K562 (cell line): Measurements from ENCODE around the gene ABR. TPM values are rescaled to one million over a fixed set of nuclear protein-coding genes. Genes with fewer than 3 reads are reported as not detected.

Experiments
- ATAC-seq: fragments of 200-7000 bp; cut with Tn5 transposase; 3 replicates; pipeline ENCODE4 v1.9.1; 2020; ENCODE audit warnings: moderate library complexity
- BruUV-seq: library from RNA; stranded (reverse); fragments of 400-500 nt; replicated peaks from 2 replicates; lab custom pipeline; 2021; lab: Mats Ljungman, UMichigan
- CTCF ChIA-PET: fragments of 300-600 bp; formaldehyde crosslinking; extraction: SDS; loops from one replicate; lab custom pipeline; 2021; ENCODE audit warnings: low intra/inter-chr PET ratio; lab: Yijun Ruan, JAX
- POLR2A ChIA-PET: fragments of 300-600, 350-650 bp; sonication (Branson Sonifier 250); formaldehyde crosslinking; extraction: SDS; loops from one replicate; lab custom pipeline; 2021; ENCODE audit warnings: antibody characterized with exemption, inconsistent platforms; lab: Yijun Ruan, JAX
- DNase-seq, 4 experiments: peaks; one replicate each; pipeline versions ENCODE4 v3.0.0 to v3.0.0-alpha.2; 2011 to 2018; ENCODE audit warnings: low spot score in 3 of 4, mixed read lengths in 3 of 4; ENCODE audit errors: extremely low read depth in 1 of 4
- FAIRE-seq: peaks from 2 replicates; lab custom pipeline; 2011; peaks lifted over from hg19 to GRCh38; lab: Jason Lieb, UNC
- H2AFZ ChIP-seq: 2 replicates; pipeline ENCODE4 v1.6.0; 2011; ENCODE audit warnings: low read depth, low read length, control low read depth, inconsistent platforms
- H3K27ac ChIP-seq: fragments of 200-600 bp; 3 replicates; pipeline ENCODE4 v1.8.0; 2011; ENCODE audit warnings: low read depth, mild to moderate bottlenecking, control low read depth, inconsistent platforms, low read length, moderate library complexity, mixed read lengths; ENCODE audit errors: extremely low read depth
- H3K27me3 ChIP-seq, 2 experiments: fragments of 300-600 bp in 1 of 2; 2 replicates in 1 of 2; 3 replicates in 1 of 2; pipeline versions ENCODE4 v1.6.0 to v1.8.0; 2011; ENCODE audit warnings: inconsistent platforms in 2 of 2, low read length in 2 of 2, mild to moderate bottlenecking in 1 of 2, mixed read lengths in 1 of 2, moderate library complexity in 1 of 2; ENCODE audit not compliant: control insufficient read depth in 2 of 2, insufficient read depth in 2 of 2
- H3K36me3 ChIP-seq: fragments of 300-600 bp; 3 replicates; pipeline ENCODE4 v1.8.0; 2011; ENCODE audit warnings: mild to moderate bottlenecking, low read length, inconsistent platforms; ENCODE audit not compliant: control insufficient read depth, insufficient read depth
- H3K4me1 ChIP-seq, 2 experiments: fragments of 200-600 bp in 1 of 2; replicated peaks in 1 of 2; 2 replicates in 1 of 2; 3 replicates in 1 of 2; pipeline versions ENCODE4 v1.5.1 to v1.8.0; 2011; ENCODE audit warnings: inconsistent platforms in 2 of 2, low read length in 2 of 2, mild to moderate bottlenecking in 1 of 2, mixed read lengths in 1 of 2, moderate library complexity in 1 of 2; ENCODE audit not compliant: control insufficient read depth in 2 of 2, insufficient read depth in 2 of 2
- H3K4me2 ChIP-seq: 2 replicates; pipeline ENCODE4 v1.6.1; 2011; ENCODE audit warnings: low read length, control low read depth, inconsistent platforms, mixed read lengths; ENCODE audit not compliant: insufficient read depth
- H3K4me3 ChIP-seq: fragments of 200-600 bp; sonication (generic), shearing (Covaris generic); 2 replicates; pipeline ENCODE4 v1.5.1; 2016; ENCODE audit warnings: control low read depth, inconsistent platforms
- H3K79me2 ChIP-seq: fragments of 200-600 bp; 3 replicates; pipeline ENCODE4 v1.8.0; 2011; ENCODE audit warnings: low read length, inconsistent platforms; ENCODE audit not compliant: control insufficient read depth, insufficient read depth
- H3K9ac ChIP-seq, 2 experiments: 2 replicates each; pipeline versions ENCODE4 v1.6.0 to v1.6.1; 2011; ENCODE audit warnings: low read depth in 2 of 2, low read length in 2 of 2, control low read depth in 1 of 2, inconsistent platforms in 1 of 2, mild to moderate bottlenecking in 1 of 2, mixed read lengths in 1 of 2; ENCODE audit not compliant: insufficient read depth in 1 of 2
- H3K9me1 ChIP-seq: one replicate; pipeline ENCODE4 v1.6.0; 2011; ENCODE audit warnings: inconsistent platforms, mild to moderate bottlenecking, low read length, moderate library complexity; ENCODE audit not compliant: control insufficient read depth, insufficient read depth
- H3K9me3 ChIP-seq: replicated peaks from 2 replicates; pipeline ENCODE4 v1.5.1; 2011; ENCODE audit warnings: low read depth, low read length, inconsistent platforms; ENCODE audit not compliant: control insufficient read depth, insufficient read depth
- H4K20me1 ChIP-seq: replicated peaks from 2 replicates; pipeline ENCODE4 v1.6.1; 2011; ENCODE audit warnings: low read length, inconsistent platforms, mixed read lengths; ENCODE audit not compliant: control insufficient read depth, insufficient read depth
- CHD7 ChIP-seq: fragments of 200-600 bp; sonication (generic); IDR thresholded peaks from one replicate; pipeline ENCODE4 v1.6.1; 2012; ENCODE audit warnings: mild to moderate bottlenecking, low read depth, low read length, inconsistent platforms
- ESRRA ChIP-seq: fragments of 450-650 bp; IDR thresholded peaks from 2 replicates; pipeline ENCODE4 v1.6.1; 2014; ENCODE audit warnings: low read depth, mild to moderate bottlenecking, moderate library complexity, borderline replicate concordance
- KAT8 ChIP-seq: fragments of 450-650 bp; IDR thresholded peaks from 2 replicates; pipeline ENCODE4 v1.6.1; 2016; ENCODE audit warnings: low read depth, mild to moderate bottlenecking
- TEAD1 ChIP-seq, 2 experiments: fragments of 450-650 bp in 1 of 2; sonication (generic) in 1 of 2; formaldehyde crosslinking; IDR thresholded peaks; 2 replicates each; pipeline versions ENCODE4 v1.4.0 to v1.8.0; 2020 to 2022; ENCODE audit warnings: mild to moderate bottlenecking in 2 of 2, missing genetic modification reagents in 1 of 2
- ZNF184 ChIP-seq: sonication (generic); formaldehyde crosslinking; IDR thresholded peaks from 2 replicates; pipeline ENCODE4 v1.5.0; 2020; ENCODE audit warnings: missing genetic modification reagents
- ZNF253 ChIP-seq: fragments of 250-450 bp; sonication (Bioruptor Pico); conservative IDR thresholded peaks from 2 replicates; pipeline ENCODE4 v1.6.1; 2021; ENCODE audit warnings: mild to moderate bottlenecking
- ZNF583 ChIP-seq: fragments of 250-450 bp; sonication (Bioruptor Pico); IDR thresholded peaks from 2 replicates; pipeline ENCODE4 v1.4.0; 2020
- ZZZ3 ChIP-seq: fragments of 450-650 bp; IDR thresholded peaks from 2 replicates; pipeline ENCODE4 v1.6.1; 2016; ENCODE audit warnings: antibody characterized with exemption, mild to moderate bottlenecking, moderate library complexity
- WGBS: fragments of 100-300 bp; shearing (Covaris generic); methylation state at CpG from one replicate; pipeline ENCODE4 v1.1.6; 2016; ENCODE audit warnings: low coverage, mixed read lengths; ENCODE audit not compliant: insufficient coverage; ENCODE audit errors: missing lambda C conversion rate; 5-methylcytosine and 5-hydroxymethylcytosine counted together
- in situ Hi-C: fragments of 300-500 bp; cut with MboI; formaldehyde crosslinking; loops from 4 replicates; pipeline ENCODE4 v1.15.0; 2018; ENCODE audit warnings: inconsistent platforms, mixed read lengths
- intact Hi-C: fragments of 100-400 bp; cut with micrococcal nuclease; formaldehyde crosslinking; loops from 2 replicates; pipeline ENCODE4 v1.14.2; 2022
- polyA plus RNA-seq, 8 experiments: library from polyadenylated mRNA; depleted of rRNA in 4 of 8; stranded (reverse) in 5 of 8; unstranded in 3 of 8; fragments of >200 nt; fragmentation: Nextera tagmentation in 2 of 8; fragmentation: Illumina TruSeq in 1 of 8; extraction: Ambion mirVana in 2 of 8; extraction: Trizol in 1 of 8; gene quantifications; 2 replicates each; pipeline versions ENCODE4 v1.2.1 to v1.2.3, GENCODE V29; 2011 to 2014; ENCODE audit warnings: inconsistent platforms in 1 of 8, missing spikeins in 1 of 8
- total RNA-seq, 7 experiments: library from RNA; depleted of rRNA in 6 of 7; stranded (reverse); fragments of >200 nt in 6 of 7; fragmentation: Illumina TruSeq in 2 of 7; extraction: Trizol in 2 of 7; gene quantifications; 2 replicates each; pipeline versions ENCODE4 v1.2.1 to v1.2.3, GENCODE V29; 2011 to 2021; ENCODE audit warnings: low replicate concordance in 1 of 7
- TF ChIP-seq, protein P1 (sequence below), 2 experiments: fragments of 450-650 bp; IDR thresholded peaks; 2 replicates each; pipeline ENCODE4 v1.6.1; 2016
- TF ChIP-seq, protein P2 (sequence below): sonication (generic); formaldehyde crosslinking; IDR thresholded peaks from 2 replicates; pipeline ENCODE4 v1.9.0; 2022; ENCODE audit warnings: mild to moderate bottlenecking, missing genetic modification reagents

The ABR gene
- total and polyA plus RNA-seq, 9 of the 15 experiments (the other 6 are each of a cell fraction or from before 2014, with no cell fraction given): 0.07 to 1.6 (median 0.37) TPM; not detected in 1

DNA sequence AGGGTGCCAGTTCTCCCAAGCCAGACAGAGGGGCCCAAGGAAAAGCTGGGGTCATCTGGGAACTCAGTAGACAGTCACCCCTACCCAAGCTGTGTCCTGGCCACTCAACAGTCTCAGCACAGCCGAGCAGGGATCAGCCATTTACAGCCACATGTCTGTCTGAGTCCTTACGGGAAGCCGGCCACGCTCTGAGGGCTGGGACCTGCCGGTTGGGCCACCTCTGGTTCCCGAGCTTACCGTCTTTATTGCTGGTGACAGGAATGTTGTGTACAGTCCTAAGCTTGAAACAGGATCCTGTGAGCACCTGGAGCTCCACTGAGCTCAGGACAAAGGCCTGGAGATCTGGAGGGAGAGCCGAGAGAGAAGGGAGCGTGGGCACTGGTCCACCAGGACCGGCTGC is 123.0 kb downstream of the ABR start:
- DNase-seq (no peak), FAIRE-seq (no peak), ATAC-seq (no peak; the same call in 2 of the 3 replicates)
- Histone ChIP-seq H3K9ac (no peak overlapping the region), H4K20me1 (no peaks in the 10 kb centered on the region; the same call in none of the 2 replicates), H3K4me2 (no peak overlapping the region), H3K27ac (no peak overlapping the region), H3K4me3 (no peak overlapping the region), H3K36me3 (no peaks in the 10 kb centered on the region), H3K27me3 (peaks cover 0 to 20% of the 10 kb centered on the region in 2 experiments; a peak in 2 of 5 replicates), H3K9me1 (no peaks in the 10 kb centered on the region), H2AFZ (no peak overlapping the region), H3K9me3 (no peaks in the 10 kb centered on the region), H3K4me1 (peaks cover 0 to 2% of the 10 kb centered on the region in 2 experiments; a peak in 1 of 5 replicates), H3K79me2 (no peaks in the 10 kb centered on the region)
- intact Hi-C loops: no loop called here
- no TSS peak for BruUV-seq
- CTCF ChIA-PET: interaction anchor here (2.1 kb wide), 1 partner anchor 263 kb away, joined by 14 read pairs; no protein-coding TSS in a partner anchor
- 3% methylated on average over 8 of the region's 10 CpGs for WGBS
- POLR2A ChIA-PET: interaction anchor here (0.6 to 1.3 kb wide), 2 partner anchors 16 to 518 kb away, joined by 3 read pairs; no protein-coding TSS in a partner anchor
- in situ Hi-C loops: loop anchor here (5.0 kb wide), 1 partner anchor 264 kb away; no protein-coding TSS in a partner anchor
- TF ChIP-seq, protein P1, sequence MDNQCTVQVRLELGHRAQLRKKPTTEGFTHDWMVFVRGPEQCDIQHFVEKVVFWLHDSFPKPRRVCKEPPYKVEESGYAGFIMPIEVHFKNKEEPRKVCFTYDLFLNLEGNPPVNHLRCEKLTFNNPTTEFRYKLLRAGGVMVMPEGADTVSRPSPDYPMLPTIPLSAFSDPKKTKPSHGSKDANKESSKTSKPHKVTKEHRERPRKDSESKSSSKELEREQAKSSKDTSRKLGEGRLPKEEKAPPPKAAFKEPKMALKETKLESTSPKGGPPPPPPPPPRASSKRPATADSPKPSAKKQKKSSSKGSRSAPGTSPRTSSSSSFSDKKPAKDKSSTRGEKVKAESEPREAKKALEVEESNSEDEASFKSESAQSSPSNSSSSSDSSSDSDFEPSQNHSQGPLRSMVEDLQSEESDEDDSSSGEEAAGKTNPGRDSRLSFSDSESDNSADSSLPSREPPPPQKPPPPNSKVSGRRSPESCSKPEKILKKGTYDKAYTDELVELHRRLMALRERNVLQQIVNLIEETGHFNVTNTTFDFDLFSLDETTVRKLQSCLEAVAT (IDR thresholded peaks at IDR 0.05): no peak
- no peak for TF ChIP-seq ZZZ3
- no peak for TF ChIP-seq ZNF583
- TF ChIP-seq ZNF253: no peak
- no peak for TF ChIP-seq ZNF184
- TF ChIP-seq CHD7: no peak
- TF ChIP-seq KAT8: no peak
- TF ChIP-seq TEAD1 (CRISPR knock-in tag; IDR thresholded peaks at IDR 0.05): no peak
- TF ChIP-seq, protein P2, sequence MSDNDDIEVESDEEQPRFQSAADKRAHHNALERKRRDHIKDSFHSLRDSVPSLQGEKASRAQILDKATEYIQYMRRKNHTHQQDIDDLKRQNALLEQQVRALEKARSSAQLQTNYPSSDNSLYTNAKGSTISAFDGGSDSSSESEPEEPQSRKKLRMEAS (CRISPR knock-in tag): no peak
- no peak for TF ChIP-seq ESRRA
